HG03457 (cell line): ENCODE results near the gene C10orf62.
"Not testable (repeated sequence)": the region's sequence is repeated elsewhere in the genome, so short reads cannot be mapped to it uniquely, and the experiment has no call there.

Source experiments
- ATAC-seq: cut with Tn5 transposase; IDR thresholded peaks from one replicate; pipeline ENCODE4 v1.9.1; 2021; ENCODE audit warnings: moderate number of reproducible peaks; ENCODE audit not compliant: unreplicated experiment

C10orf62 gene, protein sequence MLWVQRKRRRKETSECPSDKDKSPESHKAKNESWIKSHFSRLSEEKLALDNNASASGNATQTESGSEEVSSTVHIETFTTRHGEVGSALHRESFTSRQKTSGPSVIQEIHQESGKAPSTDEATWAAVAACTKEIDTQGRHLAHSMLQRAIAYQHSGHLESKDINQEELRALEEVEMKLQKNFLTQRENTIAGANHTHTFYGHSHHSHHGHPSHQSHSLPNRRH

DNA sequence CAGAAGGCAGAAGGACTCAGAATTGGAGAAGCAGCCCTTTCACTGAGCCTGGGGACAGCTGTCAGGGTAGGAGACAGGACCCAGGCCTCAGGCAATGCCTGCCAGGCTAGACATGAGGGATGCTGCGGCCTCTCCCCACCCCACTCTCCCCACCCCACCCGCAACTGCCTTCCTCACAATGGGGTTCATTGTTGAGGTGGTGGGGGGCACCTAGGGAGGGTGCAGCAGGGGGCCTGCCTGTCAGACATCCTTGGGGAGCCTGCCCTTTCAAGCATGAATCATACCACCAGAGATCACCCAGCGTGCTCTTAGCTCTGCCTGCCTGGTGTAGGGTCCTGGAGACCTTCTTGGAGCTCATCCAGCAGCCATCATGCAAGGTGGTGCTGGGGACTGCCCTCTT is at the start of gene C10orf62:
C10orf62 (plus strand) TSS at position 243 of the 400 bp plus-strand sequence. CDS start 177 bp downstream, outside the sequence.
- ATAC-seq, result no peak

DNA sequence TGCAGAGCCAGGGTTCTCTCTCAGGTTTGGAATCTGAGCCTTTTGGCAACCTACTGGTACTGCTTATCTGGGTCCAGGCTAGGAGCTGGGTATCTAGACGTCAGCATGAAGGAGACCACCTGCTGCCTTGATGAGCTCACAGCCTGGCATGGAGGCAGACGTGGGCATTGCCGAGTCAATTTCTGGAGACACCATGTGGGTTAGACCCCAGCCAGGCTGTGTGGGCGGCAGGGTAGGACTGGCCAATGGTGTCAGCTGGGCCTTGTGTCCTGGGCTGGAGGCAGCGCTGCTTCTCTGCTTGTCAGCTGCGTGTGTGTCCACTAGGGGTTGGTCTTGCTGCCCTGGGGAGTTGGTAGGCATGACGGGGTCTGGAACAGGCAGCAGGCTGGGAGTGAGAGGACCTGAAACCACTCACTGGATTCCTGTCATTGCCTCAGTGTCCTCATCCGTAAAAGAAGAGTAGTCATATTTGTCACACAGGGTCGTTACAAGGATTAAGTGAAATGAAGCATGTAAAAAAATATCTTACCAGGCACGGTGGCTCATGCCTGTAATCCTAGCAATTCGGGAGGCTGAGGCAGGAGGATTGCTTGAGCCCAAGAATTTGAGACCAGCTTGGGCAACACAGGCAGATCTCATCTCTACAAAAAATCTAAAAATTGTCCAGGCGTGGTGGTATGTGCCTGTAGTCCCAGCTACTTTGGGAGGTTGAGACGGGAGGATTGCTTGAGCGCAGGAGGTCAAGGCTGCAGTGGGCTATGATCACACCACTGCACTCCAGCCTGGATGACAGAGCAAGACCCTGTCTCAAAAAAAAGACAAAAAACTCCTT is 48.6 kb upstream of the C10orf62 start:
- ATAC-seq, result no peak

DNA sequence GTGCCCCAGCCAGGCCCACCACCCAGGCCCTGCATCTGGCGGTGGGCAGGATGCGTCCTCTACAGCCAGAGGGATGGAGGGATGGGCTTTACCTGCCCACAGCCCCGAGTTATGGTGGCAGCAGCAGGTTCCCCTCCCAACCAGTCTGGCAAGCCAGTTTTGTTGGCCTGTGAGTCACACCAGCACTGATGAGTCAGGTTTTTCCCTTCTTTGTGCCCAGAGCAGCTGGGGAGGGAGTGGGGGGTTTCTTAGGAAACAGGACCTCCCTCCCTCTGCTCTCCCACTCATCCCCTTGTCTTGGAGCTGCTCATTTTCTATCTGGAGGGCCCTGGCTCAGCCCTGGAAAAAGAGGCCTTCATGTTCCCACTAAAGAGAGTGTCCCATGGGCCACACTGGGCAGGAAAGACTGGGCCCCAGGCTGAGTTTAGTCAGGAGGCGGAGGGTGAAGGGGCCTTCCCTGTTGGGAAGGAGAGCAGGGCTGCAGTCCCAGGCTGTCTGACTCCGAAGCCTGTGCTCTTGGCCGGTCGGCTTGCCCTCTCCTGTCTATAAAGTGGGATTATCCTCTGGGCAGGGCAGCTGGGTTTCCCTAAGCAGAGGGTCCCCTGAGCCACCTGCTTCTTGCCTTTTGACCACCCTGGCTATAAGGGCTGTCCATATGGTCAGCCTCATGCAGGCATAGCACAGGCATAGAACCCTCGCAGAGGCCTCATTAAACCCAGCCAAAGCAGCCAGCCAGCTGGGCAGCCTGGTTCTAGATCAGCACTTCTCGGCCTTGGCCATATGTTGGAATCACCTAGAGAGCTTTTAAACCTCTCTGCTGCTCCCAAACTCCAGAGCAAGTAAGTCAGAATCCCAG is 47.1 kb upstream of the C10orf62 start:
- no peak for ATAC-seq

DNA sequence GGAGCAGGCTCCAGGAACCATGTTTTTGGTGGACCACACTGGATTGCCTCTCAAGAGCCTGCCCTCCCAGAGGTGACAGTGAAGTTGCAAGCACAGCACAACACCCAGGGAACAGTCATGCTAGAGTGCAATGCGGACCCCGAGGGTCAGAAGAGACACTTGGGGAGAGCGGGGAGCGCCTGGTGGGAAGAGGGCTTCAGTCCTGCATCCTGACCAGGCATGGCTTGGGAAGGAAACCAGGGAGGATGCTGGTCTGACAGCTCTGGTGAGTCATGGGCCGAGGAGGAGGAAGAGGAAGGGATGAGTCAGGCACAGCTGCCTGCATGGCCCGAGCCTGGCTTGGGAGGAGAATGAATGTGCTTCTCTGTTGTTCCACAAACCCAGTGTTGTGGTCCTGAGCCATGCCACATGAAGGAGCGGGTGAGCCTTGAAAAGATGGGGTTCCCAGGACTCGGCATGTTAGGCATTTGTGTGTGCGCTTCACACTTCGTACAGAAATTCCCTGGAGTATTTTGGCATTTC is 46.4 kb upstream of the C10orf62 start:
- no peak for ATAC-seq

DNA sequence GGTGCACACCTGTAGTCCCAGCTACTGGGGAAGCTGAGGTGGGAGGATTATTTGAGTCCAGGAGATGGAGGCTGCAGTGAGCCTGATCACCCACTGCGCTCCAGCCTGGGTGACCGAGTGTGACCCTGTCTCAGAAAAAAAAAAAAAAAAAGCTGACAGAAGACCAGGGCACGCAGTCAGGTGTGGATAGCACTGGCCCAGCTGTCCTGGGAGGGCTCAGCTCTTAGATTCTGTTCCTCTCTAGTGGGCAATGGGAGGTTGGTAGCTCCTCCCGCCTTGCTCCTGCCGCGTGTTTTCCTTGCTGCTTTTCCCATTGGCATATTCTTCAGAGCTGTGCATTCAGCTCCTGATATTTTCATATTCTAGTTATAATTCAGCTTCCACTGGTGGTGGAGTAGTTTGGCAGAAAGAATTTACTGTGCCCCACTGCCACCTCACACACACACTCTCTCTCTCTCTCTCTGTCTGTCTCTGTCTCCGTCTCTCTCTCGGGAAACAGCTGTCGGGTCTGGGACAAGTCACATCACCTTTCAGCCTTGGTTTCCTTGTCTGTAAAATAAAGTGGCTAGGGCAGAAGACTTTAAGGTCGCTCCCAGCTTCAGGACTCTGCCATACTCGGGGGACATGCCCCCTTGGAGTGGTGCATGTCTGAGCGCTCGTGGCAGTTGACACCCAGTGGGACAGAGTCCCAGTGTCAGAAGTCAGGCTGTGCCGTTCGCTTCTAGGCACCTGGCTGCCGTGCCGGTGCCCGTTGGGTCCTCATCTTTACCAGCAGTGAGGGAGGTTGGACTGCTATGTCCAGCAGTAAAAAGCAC is 42.9 kb upstream of the C10orf62 start:
- no peak for ATAC-seq

DNA sequence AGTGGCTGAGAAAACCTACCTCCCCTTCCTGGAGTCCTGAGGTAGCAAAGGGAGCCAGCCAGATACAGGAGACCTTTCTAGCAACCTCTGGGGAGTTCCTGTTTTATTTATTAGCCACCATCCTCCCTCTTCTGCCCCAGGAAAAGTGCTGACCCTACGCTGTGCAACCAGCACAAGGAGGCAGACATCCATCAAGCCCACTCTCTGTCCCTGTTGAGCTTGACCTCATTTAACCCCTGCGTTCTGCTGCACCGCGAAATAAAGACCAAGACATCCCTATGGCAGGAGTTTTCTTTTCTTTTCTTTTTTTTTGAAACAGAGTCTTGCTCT is 42.3 kb upstream of the C10orf62 start:
- ATAC-seq, result no peak

DNA sequence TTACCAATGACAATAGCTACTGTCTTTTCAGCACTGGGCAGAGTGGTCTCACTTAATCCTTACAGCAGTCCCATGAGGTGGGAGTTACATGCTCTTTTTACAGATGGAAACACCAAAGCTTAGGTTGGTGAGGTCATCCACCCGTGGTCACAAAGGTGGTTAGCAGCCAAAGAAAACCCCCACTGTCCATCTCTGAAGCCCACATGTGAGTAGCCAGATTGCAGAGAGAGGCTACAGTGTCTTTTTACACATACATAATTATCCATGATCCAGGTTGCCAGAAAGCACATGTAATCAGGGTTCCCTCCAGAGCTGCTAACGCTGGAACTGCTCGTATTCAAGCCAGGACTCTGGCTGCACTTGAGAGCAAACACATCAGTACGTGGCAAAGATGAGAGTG is 41.6 kb upstream of the C10orf62 start:
- ATAC-seq, result no peak

DNA sequence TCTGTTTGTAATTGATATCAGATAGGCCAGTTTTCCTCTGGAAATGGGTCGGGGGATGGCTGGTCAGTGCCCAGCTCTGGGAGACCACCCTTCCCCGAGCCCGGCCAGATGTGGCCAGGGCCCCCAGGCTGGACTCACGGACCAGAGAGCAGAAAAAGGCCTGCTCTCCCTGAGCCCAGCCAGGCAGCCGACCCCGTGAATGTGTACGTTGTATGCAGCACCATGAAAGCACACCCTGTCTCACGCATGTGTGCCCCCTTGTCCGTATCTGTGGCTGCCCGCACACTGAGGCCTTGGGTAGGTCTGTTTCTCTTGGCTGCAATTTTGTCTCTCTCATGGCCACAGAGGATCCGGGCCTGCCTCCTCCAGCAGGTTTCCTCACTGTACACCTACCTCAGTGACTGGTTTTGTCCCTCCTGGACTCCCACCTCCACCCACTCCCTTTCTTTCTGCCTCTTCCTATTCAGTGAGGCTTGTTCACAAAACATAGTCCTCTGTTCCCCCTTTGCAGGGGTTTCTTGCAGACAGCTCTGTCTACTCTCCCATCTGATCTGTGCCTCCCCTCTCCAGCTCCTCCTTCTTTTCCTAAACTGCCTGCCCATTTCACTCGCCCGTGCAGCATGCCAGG is 40.6 kb upstream of the C10orf62 start:
- ATAC-seq, result no peak

DNA sequence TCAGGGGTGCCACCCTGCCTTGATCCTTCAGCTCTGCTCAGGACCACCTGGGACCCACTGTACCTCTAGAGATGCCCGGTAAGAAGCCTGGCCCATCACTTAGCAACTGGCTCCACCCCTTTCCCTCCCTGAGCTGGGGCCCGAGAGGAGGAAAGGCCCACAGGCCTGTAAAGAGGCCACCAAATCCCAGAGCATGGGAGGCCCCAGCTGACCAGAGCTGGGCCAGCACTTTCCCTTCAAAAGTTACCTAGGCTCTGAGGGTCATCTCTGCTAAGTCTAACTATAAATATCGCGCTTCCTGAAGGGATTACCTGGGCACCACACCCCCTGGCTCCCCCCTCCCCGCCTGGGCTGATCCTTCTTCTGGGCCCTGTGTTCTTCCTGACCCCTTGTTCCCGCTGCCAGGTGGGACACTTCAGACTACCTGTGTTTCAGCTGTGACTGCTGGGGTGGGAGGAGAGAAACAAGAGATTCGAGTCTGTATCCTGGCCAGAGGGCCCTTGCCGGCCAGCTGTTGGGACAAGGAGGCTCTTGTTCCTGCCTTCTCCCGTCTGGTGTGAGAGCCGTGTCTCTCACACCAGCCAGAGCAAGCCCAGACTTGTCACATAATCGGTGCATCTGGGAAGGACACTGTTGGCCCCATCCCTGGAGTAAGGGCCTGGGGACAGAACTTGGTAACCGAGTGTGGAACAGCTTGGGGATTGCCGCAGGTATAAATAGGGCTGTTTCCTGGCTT is 39.8 kb upstream of the C10orf62 start:
- ATAC-seq, result no peak

DNA sequence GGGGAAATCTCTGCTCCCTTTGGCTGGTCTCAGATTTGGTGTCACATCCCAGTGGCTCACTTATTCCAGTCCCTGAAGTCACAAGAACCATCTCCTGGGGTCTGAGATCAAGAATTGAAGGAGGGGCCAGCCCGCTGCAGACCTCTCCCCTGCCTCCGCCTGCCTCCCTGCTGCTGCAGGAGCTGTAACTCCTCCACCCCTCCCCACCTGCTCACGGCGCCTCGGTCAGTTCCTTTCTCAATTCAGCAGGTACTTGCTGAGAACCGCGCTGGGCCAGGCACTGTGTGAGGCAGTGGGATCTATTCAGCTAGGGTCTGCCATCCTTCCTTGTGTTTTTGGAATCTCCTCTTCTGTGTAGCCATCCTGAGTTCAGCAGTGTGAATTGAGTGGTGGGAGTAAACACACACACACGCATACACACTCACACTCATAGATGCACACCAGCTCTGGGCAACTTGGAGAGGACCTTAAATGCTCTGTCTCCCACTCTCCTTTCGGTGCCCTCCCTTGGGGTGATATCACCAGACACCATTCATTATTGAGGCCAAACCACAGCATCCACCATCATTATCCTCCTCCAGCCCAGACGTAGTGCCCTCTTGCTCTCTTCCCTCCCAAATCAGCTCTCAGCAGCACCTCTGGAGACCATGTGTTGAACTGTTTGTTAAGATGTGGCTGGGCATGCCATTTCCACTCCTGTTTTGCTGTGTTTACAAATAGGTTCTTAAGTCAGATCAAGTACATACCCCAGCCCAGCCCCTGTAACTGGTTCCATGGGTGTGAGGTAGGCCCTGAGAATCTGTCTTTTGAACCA is 39.0 kb upstream of the C10orf62 start:
- ATAC-seq, result no peak

DNA sequence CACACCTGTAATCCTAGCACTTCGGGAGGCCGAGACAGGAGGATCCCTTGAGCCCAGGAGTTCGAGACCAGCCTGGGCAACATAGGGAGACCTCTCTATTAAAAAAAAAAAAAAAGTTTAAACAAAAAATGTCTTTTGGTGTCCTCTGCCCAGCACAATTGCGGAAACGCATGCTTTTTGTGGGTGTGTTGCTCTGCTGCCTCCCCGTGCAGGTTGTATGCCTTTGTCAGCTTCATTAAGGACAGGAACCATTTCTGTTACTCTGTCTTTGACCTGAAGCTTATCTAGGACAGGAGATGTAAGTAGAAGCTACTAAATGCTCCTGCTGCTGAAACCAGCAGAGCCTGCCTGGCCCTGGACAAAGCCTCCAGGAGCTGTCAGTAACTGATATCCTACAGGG is 38.2 kb upstream of the C10orf62 start:
- ATAC-seq, result no peak

DNA sequence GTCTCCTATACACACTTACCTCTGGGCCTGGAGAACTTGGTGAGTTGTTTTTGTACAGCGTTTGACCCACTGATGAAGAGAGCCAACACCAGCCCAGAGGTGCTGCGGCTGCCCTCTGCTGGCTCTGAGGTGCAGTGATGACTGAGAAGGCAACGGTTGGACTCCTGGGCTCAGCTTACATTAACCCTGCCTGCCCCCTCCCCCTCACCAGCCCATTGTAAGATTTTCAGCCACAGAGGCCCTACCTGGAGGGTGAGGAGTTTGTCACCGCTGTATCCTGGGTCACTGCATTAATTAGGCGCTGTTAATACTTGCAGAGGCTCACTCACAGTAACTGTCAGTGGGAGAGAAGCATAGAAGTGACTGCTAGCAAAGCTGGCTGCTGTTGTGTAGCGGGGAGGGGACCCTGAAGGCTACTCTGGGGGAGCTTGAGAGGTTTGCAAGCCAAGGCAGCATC is 35.9 kb upstream of the C10orf62 start:
- no peak for ATAC-seq

DNA sequence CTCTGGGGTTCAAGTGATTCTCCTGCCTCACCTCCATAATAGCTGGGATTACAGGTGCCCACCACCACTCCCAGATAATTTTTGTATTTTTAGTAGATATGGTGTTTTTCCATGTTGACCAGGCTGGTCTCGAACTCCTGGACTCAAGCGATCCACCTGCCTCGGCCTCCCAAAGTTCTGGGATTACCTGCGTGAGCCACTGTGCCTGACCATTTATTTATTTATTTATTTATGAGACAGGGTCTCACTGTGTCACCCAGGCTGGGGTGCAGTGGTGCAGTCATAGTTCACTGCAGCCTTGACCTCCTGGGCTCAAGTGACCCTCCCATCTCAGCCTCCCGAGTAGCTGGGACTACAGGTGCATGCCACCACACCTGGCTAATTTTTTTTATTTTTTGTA is 35.2 kb upstream of the C10orf62 start:
- ATAC-seq, result not testable (repeated sequence)

DNA sequence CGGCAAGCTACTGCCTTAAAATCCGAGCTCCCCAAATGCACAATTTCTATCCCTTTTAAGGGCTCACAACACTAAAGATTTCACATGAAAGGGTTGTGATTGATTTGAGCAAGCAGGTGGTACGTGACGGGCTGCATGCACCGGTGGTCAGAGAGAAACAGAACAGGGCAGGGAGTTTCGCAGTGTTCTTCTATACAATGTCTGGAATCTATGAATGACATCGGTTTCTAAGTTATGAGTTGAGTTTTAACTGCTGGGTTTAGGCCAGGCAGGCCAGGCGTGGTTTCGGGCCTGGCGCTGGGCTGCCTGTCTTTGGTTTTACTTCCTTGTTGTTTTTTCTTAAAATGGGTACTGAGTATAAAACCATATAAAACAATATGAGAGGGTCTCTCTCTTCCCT is 34.0 kb upstream of the C10orf62 start:
- not testable (repeated sequence) for ATAC-seq

DNA sequence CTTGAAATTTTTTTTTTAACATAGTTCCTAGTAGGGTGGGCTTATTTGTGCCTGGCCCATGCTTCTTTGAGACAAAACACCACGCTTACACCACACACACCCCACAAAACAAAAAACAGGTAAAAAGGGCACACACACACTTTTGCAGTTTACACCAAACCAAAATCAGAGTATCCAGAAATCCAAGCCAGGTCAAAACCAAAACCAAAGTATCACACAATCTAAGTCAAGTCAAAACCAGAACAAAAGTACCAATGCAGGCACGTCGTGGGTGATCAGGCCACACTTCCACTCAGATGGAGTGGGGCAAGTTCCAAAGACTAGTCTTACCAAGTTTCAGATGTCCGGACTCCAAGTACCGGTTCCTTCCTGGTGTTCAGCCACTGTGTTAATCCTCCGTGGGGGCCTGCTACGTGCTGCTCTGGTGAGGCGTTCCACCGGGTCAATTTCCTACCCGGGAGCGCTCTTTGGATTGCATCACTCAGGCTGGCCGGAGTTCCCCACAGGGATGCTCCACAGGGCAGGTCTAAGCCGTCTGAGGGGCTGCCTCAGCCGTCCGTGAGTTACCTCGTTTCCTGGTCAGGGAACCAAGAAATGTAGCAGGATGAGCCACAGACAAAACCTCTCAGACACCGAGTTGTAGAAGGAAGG is 28.7 kb upstream of the C10orf62 start:
- ATAC-seq, result not testable (repeated sequence)

DNA sequence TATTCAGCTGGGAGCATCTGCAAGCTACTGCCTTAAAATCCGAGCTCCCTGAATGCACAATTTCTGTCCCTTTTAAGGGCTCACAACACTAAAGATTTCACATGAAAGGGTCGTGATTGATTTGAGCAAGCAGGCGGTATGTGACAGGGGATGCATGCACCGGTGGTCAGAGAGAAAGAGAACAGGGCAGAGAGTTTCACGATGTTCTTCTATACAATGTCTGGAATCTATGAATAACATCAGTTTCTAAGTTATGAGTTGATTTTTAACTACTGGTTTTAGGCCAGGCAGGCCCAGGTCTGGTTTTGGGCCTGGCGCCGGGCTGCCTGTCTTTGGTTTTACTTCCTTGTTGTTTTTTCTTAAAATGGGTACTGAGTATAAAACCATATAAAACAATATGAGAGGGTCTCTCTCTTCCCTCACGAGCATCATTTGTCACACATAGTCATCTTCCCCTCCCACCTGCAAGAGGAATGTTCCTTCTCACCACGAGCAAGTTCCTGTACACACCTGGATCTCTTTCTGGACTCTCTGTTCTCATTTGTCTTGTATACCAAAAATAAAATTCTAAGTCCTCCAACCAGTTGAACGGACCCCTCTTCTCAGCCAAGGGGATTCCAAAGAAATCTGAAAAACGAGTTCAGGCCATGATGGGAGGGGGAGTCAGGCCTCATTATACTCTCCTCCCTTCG is 28.0 kb upstream of the C10orf62 start:
- ATAC-seq, result not testable (repeated sequence)

DNA sequence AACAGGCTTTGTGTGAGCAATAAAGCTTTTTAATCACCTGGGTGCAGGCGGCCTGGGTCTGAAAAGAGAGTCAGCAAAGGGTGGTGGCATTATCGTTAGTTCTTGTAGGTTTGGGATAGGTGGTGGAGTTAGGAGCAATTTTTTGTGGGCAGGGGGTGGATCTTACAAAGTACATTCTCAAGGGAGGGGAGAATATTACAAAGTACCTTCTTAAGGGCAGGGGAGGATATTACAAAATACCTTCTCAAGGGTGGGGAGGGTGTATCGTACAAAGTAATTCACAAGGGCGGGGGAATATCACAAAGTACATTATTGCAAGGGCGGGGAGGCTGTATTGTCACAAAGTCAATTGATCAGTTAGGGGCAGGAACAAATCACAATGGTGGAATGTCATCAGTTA is 27.2 kb upstream of the C10orf62 start:
- not testable (repeated sequence) for ATAC-seq
